Fibroblast of skin of back (primary cell): Measurements from ENCODE around the gene OPN1LW. TPM values are rescaled to one million over a fixed set of nuclear protein-coding genes. Genes with fewer than 3 reads are reported as not detected.
"Not testable (repeated sequence)": the region's sequence is repeated elsewhere in the genome, so short reads cannot be mapped to it uniquely, and the experiment has no call there.

Experiments used
- DNase-seq: peaks from one replicate; pipeline ENCODE4 v3.0.0-alpha.2; 2013
- polyA plus RNA-seq, 2 experiments: library from polyadenylated mRNA; unstranded; fragments of 120-200 nt; gene quantifications; one replicate each; pipeline ENCODE4 v1.2.1, GENCODE V29; 2013; ENCODE audit not compliant: insufficient read length in 2 of 2

The OPN1LW gene
- polyA plus RNA-seq (2013, experiment 1 of 2; ENCODE audit: insufficient read length): not detected
- not detected for polyA plus RNA-seq (2013, experiment 2 of 2; ENCODE audit: insufficient read length)

- not testable (repeated sequence) for DNase-seq
These were observed at the start of gene OPN1LW for GRCh38 chrX:154144010-154144409. OPN1LW (plus strand) TSS chrX:154144243; CDS start chrX:154144284, 41 bp downstream.

GRCh38 chrX:154094833-154095232 is 49.2 kb upstream of the OPN1LW start:
- no peak for DNase-seq

GRCh38 chrX:154096140-154097002 is 47.7 kb upstream of the OPN1LW start:
- DNase-seq: peak; percentile 17

- DNase-seq: peak; percentile 70
These were observed 46.9 kb upstream of the OPN1LW start for GRCh38 chrX:154097003-154097588.

GRCh38 chrX:154097589-154098541 is 46.2 kb upstream of the OPN1LW start, which contains the start of gene MECP2:
MECP2 (minus strand) TSS chrX:154097717.
- DNase-seq: peak; percentile 91

- DNase-seq: no peak
These were observed 45.5 kb upstream of the OPN1LW start for GRCh38 chrX:154098551-154098950.

GRCh38 chrX:154113729-154114128 is 30.3 kb upstream of the OPN1LW start:
- no peak for DNase-seq

GRCh38 chrX:154114652-154115051 is 29.4 kb upstream of the OPN1LW start:
- no peak for DNase-seq

GRCh38 chrX:154115071-154115470 is 29.0 kb upstream of the OPN1LW start:
- DNase-seq: no peak

GRCh38 chrX:154115750-154116149 is 28.3 kb upstream of the OPN1LW start:
- DNase-seq: no peak

- no peak for DNase-seq
These were observed 27.4 kb upstream of the OPN1LW start for GRCh38 chrX:154116426-154117211.

GRCh38 chrX:154117566-154117965 is 26.5 kb upstream of the OPN1LW start:
- DNase-seq: no peak

GRCh38 chrX:154120567-154120966 is 23.5 kb upstream of the OPN1LW start:
- DNase-seq: no peak

GRCh38 chrX:154121207-154121606 is 22.8 kb upstream of the OPN1LW start:
- DNase-seq: no peak

GRCh38 chrX:154121961-154122360 is 22.1 kb upstream of the OPN1LW start:
- no peak for DNase-seq

GRCh38 chrX:154123241-154124219 is 20.5 kb upstream of the OPN1LW start:
- no peak for DNase-seq

- DNase-seq: no peak
These were observed 18.5 kb upstream of the OPN1LW start for GRCh38 chrX:154125391-154126040.

- DNase-seq: no peak
These were observed 17.9 kb upstream of the OPN1LW start for GRCh38 chrX:154126101-154126500.

- DNase-seq: no peak
These were observed 12.1 kb upstream of the OPN1LW start for GRCh38 chrX:154131955-154132354.

GRCh38 chrX:154132366-154132765 is 11.7 kb upstream of the OPN1LW start:
- no peak for DNase-seq
